ENCODE data around the gene EED. TPM values are rescaled to one million over a fixed set of nuclear protein-coding genes. Genes with fewer than 3 reads are reported as not detected.

EED gene
- polyA plus RNA-seq, 1 donor (not counting 4 experiments of a cell fraction or from before 2014, with no cell fraction given): 28.5 TPM

DNA sequence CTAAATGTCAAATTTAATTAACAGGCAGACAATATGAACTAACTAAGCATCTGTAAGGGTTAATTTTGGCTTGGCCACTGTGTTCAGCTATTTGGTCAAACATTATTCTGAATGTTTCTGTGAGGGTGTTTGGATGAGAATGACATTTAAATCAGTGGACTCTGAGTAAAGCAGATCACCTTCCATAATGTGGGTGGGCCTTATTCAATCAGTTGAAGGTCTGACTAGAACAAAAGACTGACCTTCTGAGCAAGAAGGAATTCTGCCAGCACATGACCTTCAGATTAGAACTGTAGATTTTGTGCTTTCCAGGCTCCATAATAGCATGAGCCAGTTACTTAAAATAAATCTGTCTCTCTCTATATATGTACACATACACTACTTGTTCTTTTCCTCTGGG, 12.0 kb upstream of the EED start:
- no peak overlapping the region for H3K4me3 ChIP-seq (ENCODE audit: control insufficient read depth in 2 of 3, extremely low read depth in 1 of 3, insufficient read depth in 2 of 3, low read depth in 1 of 3, low read length in 3 of 3)
- TF ChIP-seq, protein P1, sequence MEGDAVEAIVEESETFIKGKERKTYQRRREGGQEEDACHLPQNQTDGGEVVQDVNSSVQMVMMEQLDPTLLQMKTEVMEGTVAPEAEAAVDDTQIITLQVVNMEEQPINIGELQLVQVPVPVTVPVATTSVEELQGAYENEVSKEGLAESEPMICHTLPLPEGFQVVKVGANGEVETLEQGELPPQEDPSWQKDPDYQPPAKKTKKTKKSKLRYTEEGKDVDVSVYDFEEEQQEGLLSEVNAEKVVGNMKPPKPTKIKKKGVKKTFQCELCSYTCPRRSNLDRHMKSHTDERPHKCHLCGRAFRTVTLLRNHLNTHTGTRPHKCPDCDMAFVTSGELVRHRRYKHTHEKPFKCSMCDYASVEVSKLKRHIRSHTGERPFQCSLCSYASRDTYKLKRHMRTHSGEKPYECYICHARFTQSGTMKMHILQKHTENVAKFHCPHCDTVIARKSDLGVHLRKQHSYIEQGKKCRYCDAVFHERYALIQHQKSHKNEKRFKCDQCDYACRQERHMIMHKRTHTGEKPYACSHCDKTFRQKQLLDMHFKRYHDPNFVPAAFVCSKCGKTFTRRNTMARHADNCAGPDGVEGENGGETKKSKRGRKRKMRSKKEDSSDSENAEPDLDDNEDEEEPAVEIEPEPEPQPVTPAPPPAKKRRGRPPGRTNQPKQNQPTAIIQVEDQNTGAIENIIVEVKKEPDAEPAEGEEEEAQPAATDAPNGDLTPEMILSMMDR (optimal IDR thresholded peaks at IDR 0.05 in 1 of 3, IDR thresholded peaks at IDR 0.05 in 1 of 3, conservative IDR thresholded peaks at IDR 0.05 in 1 of 3; ENCODE audit: extremely low read depth in 1 of 3, insufficient read depth in 2 of 3, low read length in 3 of 3): no peak
- no peak for TF ChIP-seq EZH2 (IDR thresholded peaks at IDR 0.05; ENCODE audit: low read length)
- no peak overlapping the region for H3K27ac ChIP-seq (ENCODE audit: control insufficient read depth, insufficient read depth, low read length)
- dilution Hi-C loops (cut with MboI; ENCODE audit: extremely low pct_ligation_motif_present, low sequenced_read_pairs): no loop called here
- no peaks in the 10 kb centered on the region for H3K9me1 ChIP-seq (ENCODE audit: control insufficient read depth, extremely low read depth, insufficient read depth, low read length)
- no peak overlapping the region for H3K9ac ChIP-seq (ENCODE audit: control insufficient read depth, extremely low read depth, insufficient read depth, low read length)
- no peaks in the 10 kb centered on the region for H4K20me1 ChIP-seq (ENCODE audit: control insufficient read depth, extremely low read depth, insufficient read depth, low read length)
- FAIRE-seq (no peak), DNase-seq (ENCODE audit: low read depth, low spot score) (no peak)
- H3K36me3 ChIP-seq (ENCODE audit: control insufficient read depth in 2 of 2, extremely low read depth in 1 of 2, insufficient read depth in 2 of 2, low read length in 2 of 2): no peaks in the 10 kb centered on the region
- no peaks in the 10 kb centered on the region for H3K79me2 ChIP-seq (ENCODE audit: control insufficient read depth, insufficient read depth, low read length)
- H2AFZ ChIP-seq (ENCODE audit: control insufficient read depth, low read length): no peak overlapping the region
- H3K4me1 ChIP-seq (ENCODE audit: control insufficient read depth, extremely low read depth, insufficient read depth, low read length): peaks cover 20% of the 10 kb centered on the region
- H3K9me3 ChIP-seq (ENCODE audit: control insufficient read depth, low read depth, low read length): no peaks in the 10 kb centered on the region
- H3K4me2 ChIP-seq (ENCODE audit: control insufficient read depth, extremely low read depth, insufficient read depth, low read depth, low read length): no peak overlapping the region
- H3K27me3 ChIP-seq (ENCODE audit: control insufficient read depth, extremely low read depth, insufficient read depth, low read length): no peaks in the 10 kb centered on the region

DNA sequence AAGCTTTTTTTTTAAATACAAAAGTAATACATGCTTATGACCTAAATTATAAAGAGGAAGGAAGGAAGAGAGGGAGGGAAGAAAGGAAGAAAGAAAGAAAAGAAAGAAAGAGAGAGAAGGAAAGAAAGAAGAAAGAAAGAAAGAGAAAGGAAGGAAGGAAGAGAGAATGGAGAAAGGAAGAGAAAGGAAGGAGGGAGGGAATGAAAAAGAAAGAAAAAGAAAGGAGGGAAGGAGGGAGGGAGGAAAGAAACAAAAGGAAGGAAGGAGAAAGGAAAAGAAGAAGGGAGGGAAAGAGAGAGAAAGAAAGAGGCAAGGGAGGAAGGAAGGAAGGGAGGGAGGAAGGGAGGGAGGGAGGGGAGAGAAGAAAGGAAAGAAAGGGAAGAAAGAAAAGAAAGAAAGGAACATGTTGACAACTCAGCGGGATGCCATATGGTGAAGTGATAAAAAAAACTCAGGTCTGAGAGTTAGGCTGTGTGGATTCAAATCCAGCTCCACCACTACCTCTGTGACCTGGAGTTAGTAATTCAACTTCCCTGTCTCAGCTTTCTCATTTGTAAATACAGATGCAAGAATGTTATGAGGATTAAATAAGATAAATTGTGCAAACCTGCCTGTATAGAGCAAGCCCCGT, 9.6 kb upstream of the EED start:
- no peak overlapping the region for H3K4me3 ChIP-seq (ENCODE audit: control insufficient read depth in 2 of 3, extremely low read depth in 1 of 3, insufficient read depth in 2 of 3, low read depth in 1 of 3, low read length in 3 of 3)
- dilution Hi-C loops (cut with MboI; ENCODE audit: extremely low pct_ligation_motif_present, low sequenced_read_pairs): no loop called here
- no peak for FAIRE-seq

More for the DNA sequence above, 9.6 kb upstream of the EED start:
- H3K9me1 ChIP-seq (ENCODE audit: control insufficient read depth, extremely low read depth, insufficient read depth, low read length): no peaks in the 10 kb centered on the region
- no peak overlapping the region for H2AFZ ChIP-seq (ENCODE audit: control insufficient read depth, low read length)
- no peak for DNase-seq (ENCODE audit: low read depth, low spot score)
- no peak overlapping the region for H3K27ac ChIP-seq (ENCODE audit: control insufficient read depth, insufficient read depth, low read length)
- H3K9me3 ChIP-seq (ENCODE audit: control insufficient read depth, low read depth, low read length): no peaks in the 10 kb centered on the region
- no peaks in the 10 kb centered on the region for H4K20me1 ChIP-seq (ENCODE audit: control insufficient read depth, extremely low read depth, insufficient read depth, low read length)
- no peaks in the 10 kb centered on the region for H3K36me3 ChIP-seq (ENCODE audit: control insufficient read depth in 2 of 2, extremely low read depth in 1 of 2, insufficient read depth in 2 of 2, low read length in 2 of 2)
- no peaks in the 10 kb centered on the region for H3K27me3 ChIP-seq (ENCODE audit: control insufficient read depth, extremely low read depth, insufficient read depth, low read length)
- TF ChIP-seq, protein P1 (optimal IDR thresholded peaks at IDR 0.05 in 1 of 3, IDR thresholded peaks at IDR 0.05 in 1 of 3, conservative IDR thresholded peaks at IDR 0.05 in 1 of 3; ENCODE audit: extremely low read depth in 1 of 3, insufficient read depth in 2 of 3, low read length in 3 of 3): no peak
- no peak for TF ChIP-seq EZH2 (IDR thresholded peaks at IDR 0.05; ENCODE audit: low read length)
- H3K79me2 ChIP-seq (ENCODE audit: control insufficient read depth, insufficient read depth, low read length): no peaks in the 10 kb centered on the region
- no peak overlapping the region for H3K4me2 ChIP-seq (ENCODE audit: control insufficient read depth, extremely low read depth, insufficient read depth, low read depth, low read length)
- peaks cover 14% of the 10 kb centered on the region for H3K4me1 ChIP-seq (ENCODE audit: control insufficient read depth, extremely low read depth, insufficient read depth, low read length)
- no peak overlapping the region for H3K9ac ChIP-seq (ENCODE audit: control insufficient read depth, extremely low read depth, insufficient read depth, low read length)
